ENCODE measurements around the gene UTS2B.

GRCh38 chr3:191328962-191329653, 1.2 kb downstream of the UTS2B start, which contains the start of gene CCDC50:
- no peak for TF ChIP-seq EZH2 (IDR thresholded peaks at IDR 0.05; ENCODE audit: insufficient read depth, poor library complexity, severe bottlenecking)
- no peak for TF ChIP-seq EZH2phosphoT487 (IDR thresholded peaks at IDR 0.05; ENCODE audit: insufficient read depth, low read depth)

All from GM23248 (cell line).